HEK293T (cell line): Measurements from ENCODE around the gene TFAM.

Experiments used
- CTCF ChIA-PET: fragments of 350-600 bp; formaldehyde crosslinking; extraction: SDS; loops from one replicate; lab custom pipeline; 2021; ENCODE audit warnings: antibody characterized with exemption, inconsistent platforms; lab: Yijun Ruan, JAX
- POLR2A ChIA-PET: fragments of 350-600 bp; formaldehyde crosslinking; extraction: SDS; loops from one replicate; lab custom pipeline; 2020; ENCODE audit warnings: antibody characterized with exemption, inconsistent platforms; lab: Yijun Ruan, JAX
- DNase-seq: peaks from one replicate; pipeline ENCODE4 v3.0.0; 2012; ENCODE audit warnings: mixed read lengths; ENCODE audit errors: extremely low spot score
- ARNT ChIP-seq: fragments of 450-650 bp; IDR thresholded peaks from 2 replicates; pipeline ENCODE4 v1.6.1; 2017; ENCODE audit warnings: mild to moderate bottlenecking
- BHLHE40 ChIP-seq: fragments of 450-650 bp; IDR thresholded peaks from 2 replicates; pipeline ENCODE4 v1.6.1; 2016; ENCODE audit warnings: mild to moderate bottlenecking, moderate library complexity, borderline replicate concordance
- FOXA1 ChIP-seq: fragments of 450-650 bp; IDR thresholded peaks from 2 replicates; pipeline ENCODE4 v1.6.1; 2016; ENCODE audit warnings: mild to moderate bottlenecking
- HDGF ChIP-seq: fragments of 450-650 bp; IDR thresholded peaks from 2 replicates; pipeline ENCODE4 v1.6.1; 2017; ENCODE audit warnings: antibody characterized with exemption, borderline replicate concordance
- LEF1 ChIP-seq: fragments of 450-650 bp; IDR thresholded peaks from 2 replicates; pipeline ENCODE4 v1.6.1; 2017; ENCODE audit warnings: mild to moderate bottlenecking, borderline replicate concordance
- NFRKB ChIP-seq: fragments of 450-650 bp; IDR thresholded peaks from 2 replicates; pipeline ENCODE4 v1.6.1; 2016; ENCODE audit warnings: mild to moderate bottlenecking, moderate library complexity
- TF ChIP-seq, protein P1 (sequence below): fragments of 450-650 bp; IDR thresholded peaks from 2 replicates; pipeline ENCODE4 v1.6.1; 2016

The TFAM gene

DNA sequence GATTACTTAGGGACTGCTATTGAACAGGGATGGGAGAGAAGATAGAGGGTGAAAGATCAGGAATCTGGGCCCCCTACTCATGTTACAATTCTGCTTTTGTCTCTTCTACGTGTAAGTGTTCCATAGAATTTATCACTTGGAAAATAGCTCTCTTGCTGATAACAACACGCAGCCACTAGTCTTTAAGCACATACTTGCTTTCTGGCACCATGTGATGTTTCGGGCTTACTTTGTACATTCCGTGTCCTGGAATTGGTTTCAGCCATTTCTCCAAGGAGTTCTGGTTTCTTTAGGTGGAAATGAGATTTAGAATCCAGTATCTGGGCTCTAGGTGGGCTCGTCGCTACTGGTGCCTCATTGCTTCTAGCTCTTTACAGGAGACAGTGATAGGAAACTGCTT lies 59.7 kb downstream of the TFAM start:
- ChIA-PET CTCF (interaction anchor here (0.7 kb wide), 1 partner anchor 86 kb away, joined by 3 read pairs; no protein-coding TSS in a partner anchor), POLR2A (no interaction called here)
- DNase-seq = peak; percentile 20
- TF ChIP-seq HDGF (no peak), BHLHE40 (no peak), NFRKB (no peak), FOXA1 (no peak), LEF1 (no peak)
- TF ChIP-seq, protein P1, sequence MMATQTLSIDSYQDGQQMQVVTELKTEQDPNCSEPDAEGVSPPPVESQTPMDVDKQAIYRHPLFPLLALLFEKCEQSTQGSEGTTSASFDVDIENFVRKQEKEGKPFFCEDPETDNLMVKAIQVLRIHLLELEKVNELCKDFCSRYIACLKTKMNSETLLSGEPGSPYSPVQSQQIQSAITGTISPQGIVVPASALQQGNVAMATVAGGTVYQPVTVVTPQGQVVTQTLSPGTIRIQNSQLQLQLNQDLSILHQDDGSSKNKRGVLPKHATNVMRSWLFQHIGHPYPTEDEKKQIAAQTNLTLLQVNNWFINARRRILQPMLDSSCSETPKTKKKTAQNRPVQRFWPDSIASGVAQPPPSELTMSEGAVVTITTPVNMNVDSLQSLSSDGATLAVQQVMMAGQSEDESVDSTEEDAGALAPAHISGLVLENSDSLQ = no peak

DNA sequence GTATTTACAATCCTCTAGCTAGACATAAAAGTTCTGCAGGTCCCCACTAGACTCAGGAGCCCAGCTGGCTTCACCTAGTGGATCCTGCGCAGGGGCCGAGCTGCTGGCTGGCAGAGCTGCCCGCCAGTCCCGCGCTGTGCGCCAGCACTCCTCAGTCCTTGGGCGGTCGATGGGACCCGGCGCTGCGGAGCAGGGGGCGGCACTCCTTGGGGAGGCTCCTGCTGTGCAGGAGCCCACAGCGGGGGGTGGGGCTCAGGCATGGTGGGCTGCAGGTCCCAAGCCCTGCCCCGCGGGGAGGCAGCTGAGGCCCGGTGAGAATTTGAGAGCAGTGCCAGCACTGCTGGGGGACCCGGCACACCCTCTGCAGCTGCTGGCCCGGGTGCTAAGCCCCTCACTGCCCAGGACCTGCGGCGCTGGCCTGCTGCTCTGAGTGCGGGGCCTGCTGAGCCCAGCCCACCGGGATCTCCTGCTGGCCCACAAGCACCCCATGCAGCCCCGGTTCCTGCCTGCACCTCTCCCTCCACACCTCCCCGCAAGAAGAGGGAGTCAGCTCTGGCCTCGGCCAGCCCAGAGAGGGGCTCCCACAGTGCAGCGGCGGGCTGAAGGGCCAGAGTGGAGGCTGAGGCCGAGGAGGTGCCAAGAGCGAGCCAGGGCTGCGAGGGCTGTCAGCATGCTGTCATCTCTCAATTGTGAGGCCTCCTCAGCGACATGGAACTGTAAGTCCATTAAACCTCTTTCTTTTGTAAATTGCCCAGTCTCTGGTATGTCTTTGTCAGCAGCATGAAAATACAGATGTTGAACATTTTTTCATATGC lies 63.1 kb downstream of the TFAM start:
- TF ChIP-seq ARNT (no peak), NFRKB (no peak)
- CTCF ChIA-PET = interaction anchor here (0.6 kb wide), 1 partner anchor 81 kb away, joined by 3 read pairs; no protein-coding TSS in a partner anchor
- POLR2A ChIA-PET = no interaction called here
- DNase-seq = no peak
